PC-9 (cell line): ENCODE data around the gene MIER2. TPM values are rescaled to one million over a fixed set of nuclear protein-coding genes. Genes with fewer than 3 reads are reported as not detected.

Source experiments
- BruUV-seq: library from RNA; stranded (reverse); fragments of 400-500 nt; replicated peaks from 2 replicates; lab custom pipeline; 2021; lab: Mats Ljungman, UMichigan
- CTCF ChIA-PET: fragments of 300-600 bp; sonication (Branson Sonifier 250); formaldehyde crosslinking; loops from one replicate; lab custom pipeline; 2022; ENCODE audit warnings: antibody characterized with exemption; lab: Charles Lee
- POLR2A ChIA-PET: fragments of 300-600 bp; sonication (Branson Sonifier 250); formaldehyde crosslinking; loops from one replicate; lab custom pipeline; 2022; ENCODE audit warnings: antibody characterized with exemption; ENCODE audit not compliant: unreplicated experiment; lab: Charles Lee
- DNase-seq, 2 experiments: peaks; one replicate each; pipeline versions ENCODE4 v3.0.0 to v3.0.0-alpha.2; 2015 to 2022; ENCODE audit warnings: mixed read lengths in 1 of 2
- H2AFZ ChIP-seq: fragments of 200-600 bp; sonication (generic); 2 replicates; pipeline ENCODE4 v1.8.1; 2017; ENCODE audit warnings: antibody characterized with exemption
- H3F3A ChIP-seq: fragments of 200-600 bp; sonication (generic); 2 replicates; pipeline ENCODE4 v1.8.1; 2017; ENCODE audit warnings: antibody characterized with exemption, mild to moderate bottlenecking, low read depth; ENCODE audit not compliant: insufficient read depth
- H3K27ac ChIP-seq: fragments of 200-600 bp; sonication (generic); 2 replicates; pipeline ENCODE4 v1.6.1; 2016; ENCODE audit warnings: mixed run types
- H3K27me3 ChIP-seq: fragments of 200-600 bp; sonication (generic); 2 replicates; pipeline ENCODE4 v1.6.1; 2016; ENCODE audit warnings: low read depth, mixed run types; ENCODE audit not compliant: insufficient read depth
- H3K36me3 ChIP-seq: fragments of 200-600 bp; sonication (generic); 2 replicates; pipeline ENCODE4 v1.6.1; 2016; ENCODE audit warnings: low read depth, mixed run types
- H3K4me1 ChIP-seq: fragments of 200-600 bp; sonication (generic); replicated peaks from 2 replicates; pipeline ENCODE4 v1.6.1; 2016; ENCODE audit warnings: mixed run types; ENCODE audit not compliant: insufficient read depth
- H3K4me2 ChIP-seq: fragments of 200-600 bp; sonication (generic); 2 replicates; pipeline ENCODE4 v1.6.1; 2017; ENCODE audit warnings: mixed run types
- H3K4me3 ChIP-seq: fragments of 200-600 bp; sonication (generic); 2 replicates; pipeline ENCODE4 v1.6.1; 2016; ENCODE audit warnings: mixed run types
- H3K79me2 ChIP-seq: fragments of 200-600 bp; sonication (generic); 2 replicates; pipeline ENCODE4 v1.6.1; 2017; ENCODE audit warnings: low read depth, mixed run types
- H3K9me2 ChIP-seq: fragments of 200-600 bp; sonication (generic); 2 replicates; pipeline ENCODE4 v1.8.1; 2017; ENCODE audit warnings: mild to moderate bottlenecking; ENCODE audit not compliant: insufficient read depth
- H3K9me3 ChIP-seq: fragments of 200-600 bp; sonication (generic); 2 replicates; pipeline ENCODE4 v1.8.1; 2016; ENCODE audit warnings: low read depth; ENCODE audit not compliant: insufficient read depth
- H4K20me1 ChIP-seq: fragments of 200-600 bp; sonication (generic); 2 replicates; pipeline ENCODE4 v1.8.1; 2017; ENCODE audit not compliant: insufficient read depth
- EZH2 ChIP-seq: fragments of 200-600 bp; sonication (generic); IDR thresholded peaks from 2 replicates; pipeline ENCODE4 v1.8.0; 2017; ENCODE audit warnings: antibody characterized with exemption, low read depth
- intact Hi-C: fragments of 100-400 bp; cut with micrococcal nuclease; formaldehyde crosslinking; loops from one replicate; pipeline ENCODE4 v1.10.0; 2022; ENCODE audit not compliant: unreplicated experiment
- total RNA-seq: library from RNA; stranded (reverse); gene quantifications from 2 replicates; pipeline ENCODE4 v1.2.3, GENCODE V29; 2021
- TF ChIP-seq, protein P1 (sequence below): fragments of 200-600 bp; sonication (generic); conservative IDR thresholded peaks from 2 replicates; pipeline ENCODE4 v1.6.1; 2017; ENCODE audit warnings: mixed run types, antibody characterized with exemption, mild to moderate bottlenecking, moderate library complexity

The MIER2 gene
- total RNA-seq, 1 experiment from 2014 or later = 25.2 TPM

DNA sequence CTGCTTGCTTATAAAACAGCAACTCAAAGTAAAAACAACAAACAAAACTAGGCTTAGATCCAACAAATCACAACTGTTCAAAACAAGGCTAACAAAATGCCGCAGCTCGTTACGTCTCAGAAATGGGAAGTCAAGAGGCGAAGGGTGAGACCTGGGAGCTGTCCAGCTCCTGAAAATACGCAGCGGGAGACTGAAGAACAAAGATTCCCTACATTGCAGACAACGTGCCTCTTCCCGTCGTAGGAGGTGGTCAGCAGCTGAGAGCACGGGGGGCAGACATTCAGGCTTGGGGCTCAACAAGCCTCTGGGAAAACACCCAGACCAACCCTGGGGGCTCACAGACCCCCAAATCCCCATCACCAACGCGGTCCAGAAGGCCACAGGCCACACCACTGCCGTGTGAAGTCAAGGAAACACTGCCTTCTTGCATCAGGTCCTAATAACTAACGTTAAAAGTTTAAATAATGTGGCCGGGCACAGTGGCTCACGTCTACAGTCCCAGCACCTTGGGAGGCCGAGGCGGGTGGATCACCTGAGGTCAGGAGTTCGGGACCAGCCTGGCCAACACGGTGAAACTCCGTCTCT lies 66.9 kb downstream of the MIER2 start:
- intact Hi-C loops = no loop called here
- Histone ChIP-seq H3K27ac (no peak overlapping the region), H3K79me2 (no peaks in the 10 kb centered on the region), H3K27me3 (no peaks in the 10 kb centered on the region), H3K9me2 (no peaks in the 10 kb centered on the region), H3K4me3 (no peak overlapping the region), H3K9me3 (no peaks in the 10 kb centered on the region), H2AFZ (no peak overlapping the region), H3K4me2 (no peak overlapping the region), H3F3A (no peaks in the 10 kb centered on the region), H3K4me1 (no peaks in the 10 kb centered on the region), H4K20me1 (peaks cover 9% of the 10 kb centered on the region), H3K36me3 (no peaks in the 10 kb centered on the region)
- TF ChIP-seq, protein P1, sequence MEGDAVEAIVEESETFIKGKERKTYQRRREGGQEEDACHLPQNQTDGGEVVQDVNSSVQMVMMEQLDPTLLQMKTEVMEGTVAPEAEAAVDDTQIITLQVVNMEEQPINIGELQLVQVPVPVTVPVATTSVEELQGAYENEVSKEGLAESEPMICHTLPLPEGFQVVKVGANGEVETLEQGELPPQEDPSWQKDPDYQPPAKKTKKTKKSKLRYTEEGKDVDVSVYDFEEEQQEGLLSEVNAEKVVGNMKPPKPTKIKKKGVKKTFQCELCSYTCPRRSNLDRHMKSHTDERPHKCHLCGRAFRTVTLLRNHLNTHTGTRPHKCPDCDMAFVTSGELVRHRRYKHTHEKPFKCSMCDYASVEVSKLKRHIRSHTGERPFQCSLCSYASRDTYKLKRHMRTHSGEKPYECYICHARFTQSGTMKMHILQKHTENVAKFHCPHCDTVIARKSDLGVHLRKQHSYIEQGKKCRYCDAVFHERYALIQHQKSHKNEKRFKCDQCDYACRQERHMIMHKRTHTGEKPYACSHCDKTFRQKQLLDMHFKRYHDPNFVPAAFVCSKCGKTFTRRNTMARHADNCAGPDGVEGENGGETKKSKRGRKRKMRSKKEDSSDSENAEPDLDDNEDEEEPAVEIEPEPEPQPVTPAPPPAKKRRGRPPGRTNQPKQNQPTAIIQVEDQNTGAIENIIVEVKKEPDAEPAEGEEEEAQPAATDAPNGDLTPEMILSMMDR = no peak
- no peak for TF ChIP-seq EZH2
- ChIA-PET POLR2A (no interaction called here), CTCF (no interaction called here)
- no TSS peak for BruUV-seq
- no peak for DNase-seq

DNA sequence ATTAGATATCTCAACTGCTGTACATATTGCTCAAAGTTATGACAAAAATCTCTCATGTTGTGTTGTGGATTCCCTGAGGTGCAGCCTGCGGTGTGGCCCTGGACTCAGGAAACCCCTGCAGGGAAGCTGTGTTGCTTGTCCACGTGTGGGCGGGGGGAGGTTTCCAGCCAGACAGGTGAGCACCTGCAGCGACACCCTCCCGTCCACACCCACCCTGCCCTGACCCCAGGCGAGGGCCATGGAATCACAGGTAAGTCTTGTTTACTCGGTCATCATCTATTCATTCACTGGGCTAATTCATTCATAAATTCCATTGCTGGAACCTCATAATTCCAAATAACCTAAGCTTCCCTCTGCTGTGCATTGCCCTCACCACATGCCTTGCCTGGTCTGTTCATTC lies 67.5 kb downstream of the MIER2 start:
- Histone ChIP-seq H3K79me2 (no peaks in the 10 kb centered on the region), H4K20me1 (peaks cover 5% of the 10 kb centered on the region; the same call in 1 of the 2 replicates), H3K27ac (no peak overlapping the region), H3K36me3 (no peaks in the 10 kb centered on the region), H3F3A (no peaks in the 10 kb centered on the region), H3K27me3 (no peaks in the 10 kb centered on the region), H2AFZ (no peak overlapping the region), H3K9me3 (no peaks in the 10 kb centered on the region), H3K4me3 (no peak overlapping the region), H3K9me2 (no peaks in the 10 kb centered on the region), H3K4me1 (no peaks in the 10 kb centered on the region), H3K4me2 (no peak overlapping the region)
- no peak for DNase-seq
- intact Hi-C loops = no loop called here
- ChIA-PET CTCF (interaction anchor here (0.6 kb wide), 1 partner anchor 21 kb away, joined by 8 read pairs; no protein-coding TSS in a partner anchor), POLR2A (no interaction called here)
- TF ChIP-seq, protein P1 = no peak
- TF ChIP-seq EZH2 = no peak
- BruUV-seq = TSS peak; percentile 3

GRCh38 chr19:275958-276646 lies 68.5 kb downstream of the MIER2 start:
- DNase-seq = no peak
- H3F3A ChIP-seq = no peaks in the 10 kb centered on the region

More at GRCh38 chr19:275958-276646, 68.5 kb downstream of the MIER2 start:
- H3K36me3 ChIP-seq = no peaks in the 10 kb centered on the region
- no peak overlapping the region for H3K4me2 ChIP-seq
- ChIA-PET CTCF (no interaction called here), POLR2A (no interaction called here)
- no peak overlapping the region for H3K4me3 ChIP-seq
- peaks cover 5% of the 10 kb centered on the region; the same call in 1 of the 2 replicates for H4K20me1 ChIP-seq
- no peaks in the 10 kb centered on the region for H3K9me2 ChIP-seq
- H3K27me3 ChIP-seq = no peaks in the 10 kb centered on the region
- intact Hi-C loops = no loop called here
- TF ChIP-seq, protein P1 = no peak
- no peak for TF ChIP-seq EZH2
- H3K79me2 ChIP-seq = no peaks in the 10 kb centered on the region
- no peaks in the 10 kb centered on the region for H3K4me1 ChIP-seq
- H3K9me3 ChIP-seq = no peaks in the 10 kb centered on the region
- no TSS peak for BruUV-seq
- no peak overlapping the region for H2AFZ ChIP-seq
- H3K27ac ChIP-seq = no peak overlapping the region
